GM23338 (cell line): Measurements from ENCODE around the gene CCNI. TPM values are rescaled to one million over a fixed set of nuclear protein-coding genes. Genes with fewer than 3 reads are reported as not detected.

ENCODE experiments used
- ATAC-seq: fragments of 200-7000 bp; cut with Tn5 transposase; 3 replicates; pipeline ENCODE4 v1.9.1; 2020
- DNase-seq: peaks from one replicate; pipeline ENCODE4 v3.0.0-alpha.2; 2015; ENCODE audit warnings: low spot score
- H2AFZ ChIP-seq: fragments of 200-600 bp; sonication (generic); 2 replicates; pipeline ENCODE4 v1.8.0; 2016; ENCODE audit warnings: antibody characterized with exemption, mild to moderate bottlenecking, moderate library complexity
- H3F3A ChIP-seq: fragments of 200-600 bp; sonication (generic); replicated peaks from 2 replicates; pipeline ENCODE4 v1.8.0; 2017; ENCODE audit warnings: antibody characterized with exemption, mixed run types, low read depth
- H3K27ac ChIP-seq: fragments of 200-600 bp; sonication (generic); 2 replicates; pipeline ENCODE4 v1.6.1; 2016; ENCODE audit warnings: low read depth
- H3K27me3 ChIP-seq: fragments of 200-600 bp; sonication (generic); 2 replicates; pipeline ENCODE4 v1.8.0; 2016; ENCODE audit warnings: mild to moderate bottlenecking, mixed run types, moderate library complexity; ENCODE audit not compliant: insufficient read depth
- H3K36me3 ChIP-seq: fragments of 200-600 bp; sonication (generic); 2 replicates; pipeline ENCODE4 v1.8.0; 2016; ENCODE audit warnings: mild to moderate bottlenecking; ENCODE audit not compliant: insufficient read depth
- H3K4me1 ChIP-seq: fragments of 200-600 bp; sonication (generic); 2 replicates; pipeline ENCODE4 v1.8.0; 2016; ENCODE audit warnings: mild to moderate bottlenecking, moderate library complexity; ENCODE audit not compliant: insufficient read depth
- H3K4me2 ChIP-seq: fragments of 200-600 bp; sonication (generic); 2 replicates; pipeline ENCODE4 v1.7.1; 2017; ENCODE audit warnings: mixed run types
- H3K4me3 ChIP-seq: fragments of 200-600 bp; sonication (generic); 2 replicates; pipeline ENCODE4 v1.6.1; 2016; ENCODE audit warnings: mixed run types
- H3K79me2 ChIP-seq: fragments of 200-600 bp; sonication (generic); replicated peaks from 2 replicates; pipeline ENCODE4 v1.8.0; 2017; ENCODE audit warnings: mild to moderate bottlenecking; ENCODE audit not compliant: insufficient read depth
- H3K9me2 ChIP-seq: fragments of 200-600 bp; sonication (generic); 2 replicates; pipeline ENCODE4 v1.8.0; 2017; ENCODE audit not compliant: insufficient read depth
- H4K20me1 ChIP-seq: fragments of 200-600 bp; sonication (generic); replicated peaks from 2 replicates; pipeline ENCODE4 v1.8.0; 2017; ENCODE audit warnings: mild to moderate bottlenecking; ENCODE audit not compliant: insufficient read depth
- H3K27ac Mint-ChIP-seq: 2 replicates; pipeline ENCODE4 v1.8.0; 2020; ENCODE audit warnings: inconsistent platforms, mild to moderate bottlenecking, moderate library complexity, mixed read lengths
- H3K27me3 Mint-ChIP-seq: 3 replicates; pipeline ENCODE4 v1.8.0; 2022; ENCODE audit warnings: low read depth, mild to moderate bottlenecking, moderate library complexity, mixed read lengths, inconsistent platforms; ENCODE audit not compliant: insufficient read depth, poor library complexity
- H3K36me3 Mint-ChIP-seq: 3 replicates; pipeline ENCODE4 v1.8.0; 2021; ENCODE audit warnings: low read depth, mild to moderate bottlenecking, inconsistent platforms, moderate library complexity, mixed read lengths
- H3K4me1 Mint-ChIP-seq: 3 replicates; pipeline ENCODE4 v1.8.0; 2020; ENCODE audit warnings: mild to moderate bottlenecking, inconsistent platforms, mixed read lengths
- H3K4me3 Mint-ChIP-seq: 3 replicates; pipeline ENCODE4 v1.8.0; 2021; ENCODE audit warnings: moderate library complexity, mild to moderate bottlenecking, inconsistent platforms, mixed read lengths
- H3K9me3 Mint-ChIP-seq: 3 replicates; pipeline ENCODE4 v1.8.0; 2020; ENCODE audit warnings: moderate library complexity, mild to moderate bottlenecking, inconsistent platforms, mixed read lengths
- NANOG ChIP-seq: IDR thresholded peaks from 2 replicates; pipeline ENCODE4 v1.6.1; 2016; ENCODE audit warnings: antibody characterized with exemption, borderline replicate concordance
- POLR2AphosphoS5 ChIP-seq: IDR thresholded peaks from 2 replicates; pipeline ENCODE4 v1.6.1; 2016; ENCODE audit warnings: antibody characterized with exemption, low read depth
- REST ChIP-seq: IDR thresholded peaks from one replicate; pipeline ENCODE4 v1.6.1; 2018; ENCODE audit warnings: antibody characterized with exemption; ENCODE audit not compliant: unreplicated experiment
- STAT1 ChIP-seq: IDR thresholded peaks from one replicate; pipeline ENCODE4 v1.6.1; 2016; ENCODE audit warnings: antibody characterized with exemption; ENCODE audit not compliant: unreplicated experiment
- ZNF462 ChIP-seq: fragments of 250-450 bp; sonication (Bioruptor Pico); IDR thresholded peaks from 2 replicates; pipeline ENCODE4 v1.5.0; 2020; ENCODE audit warnings: mild to moderate bottlenecking, moderate library complexity
- polyA plus RNA-seq: library from polyadenylated mRNA; unstranded; fragments of >200 nt; fragmentation: Nextera tagmentation; extraction: Ambion mirVana; gene quantifications from 2 replicates; pipeline ENCODE4 v1.2.1, GENCODE V29; 2016
- total RNA-seq: library from RNA; depleted of rRNA; stranded (reverse); fragments of >200 nt; shearing (Covaris generic); gene quantifications from 2 replicates; pipeline ENCODE4 v1.2.3, GENCODE V29; 2014

The CCNI gene
- total and polyA plus RNA-seq, 2 experiments from 2014 or later = 207 to 248 TPM

- no peak for TF ChIP-seq ZNF462 (CRISPR knock-in tag)
- TF ChIP-seq POLR2AphosphoS5 = no peak
Measured at GRCh38 chr4:77113069-77113468, 37.3 kb upstream of the CCNI start (continued).

GRCh38 chr4:77110730-77111129 lies 34.9 kb upstream of the CCNI start:
- Histone ChIP-seq H3K27me3 (no peaks in the 10 kb centered on the region), H3K27ac (no peak overlapping the region), H3K4me1 (no peaks in the 10 kb centered on the region), H2AFZ (peak overlapping the region; percentile 28; the same call in 1 of the 2 replicates), H3K79me2 (no peaks in the 10 kb centered on the region), H3K36me3 (no peaks in the 10 kb centered on the region), H4K20me1 (no peaks in the 10 kb centered on the region), H3K4me2 (no peak overlapping the region), H3F3A (no peaks in the 10 kb centered on the region), H3K4me3 (no peak overlapping the region), H3K9me2 (0 out of 2 replicates have a peak, but pooled peaks cover 7% of the 10 kb centered on the region)
- Mint-ChIP-seq H3K4me1 (no peaks in the 10 kb centered on the region; the same call in 2 of the 3 replicates), H3K9me3 (no peaks in the 10 kb centered on the region), H3K36me3 (no peaks in the 10 kb centered on the region; the same call in 2 of the 3 replicates), H3K4me3 (no peak overlapping the region), H3K27me3 (peaks cover 3% of the 10 kb centered on the region), H3K27ac (no peak overlapping the region)
- ATAC-seq (no peak), DNase-seq (no peak)
- no peak for TF ChIP-seq STAT1
- TF ChIP-seq ZNF462 (CRISPR knock-in tag) = no peak
- TF ChIP-seq REST = no peak
- no peak for TF ChIP-seq NANOG
